KMS-11 (cell line): ENCODE measurements around the gene SLCO4A1.

ENCODE experiments used
- H2AFZ ChIP-seq: fragments of 200-600 bp; sonication (generic); 2 replicates; pipeline ENCODE4 v1.6.1; 2016; ENCODE audit warnings: antibody characterized with exemption, mixed run types, low read depth
- H3K27ac ChIP-seq: fragments of 200-600 bp; sonication (generic); 2 replicates; pipeline ENCODE4 v1.6.1; 2016; ENCODE audit warnings: mild to moderate bottlenecking, mixed run types
- H3K27me3 ChIP-seq: fragments of 200-600 bp; sonication (generic); 2 replicates; pipeline ENCODE4 v1.6.1; 2017; ENCODE audit warnings: mild to moderate bottlenecking, low read depth, mixed run types, moderate library complexity; ENCODE audit not compliant: insufficient read depth
- H3K36me3 ChIP-seq: fragments of 200-600 bp; sonication (generic); 2 replicates; pipeline ENCODE4 v1.6.1; 2017; ENCODE audit warnings: mild to moderate bottlenecking, mixed run types; ENCODE audit not compliant: insufficient read depth
- H3K4me1 ChIP-seq: fragments of 200-600 bp; sonication (generic); 2 replicates; pipeline ENCODE4 v1.6.1; 2016; ENCODE audit warnings: mild to moderate bottlenecking, low read depth, mixed run types; ENCODE audit not compliant: poor library complexity, severe bottlenecking
- H3K4me2 ChIP-seq: fragments of 200-600 bp; sonication (generic); 2 replicates; pipeline ENCODE4 v1.7.0; 2016; ENCODE audit warnings: mild to moderate bottlenecking, mixed run types
- H3K4me3 ChIP-seq: fragments of 200-600 bp; sonication (generic); IDR thresholded peaks from 2 replicates; pipeline ENCODE4 v1.6.1; 2017; ENCODE audit warnings: low read depth, low read length, mixed read lengths; ENCODE audit not compliant: insufficient read depth
- H3K79me2 ChIP-seq: fragments of 200-600 bp; sonication (generic); 2 replicates; pipeline ENCODE4 v1.6.1; 2016; ENCODE audit warnings: low read depth, mixed run types; ENCODE audit not compliant: insufficient read depth
- H3K9ac ChIP-seq: fragments of 200-600 bp; sonication (generic); 2 replicates; pipeline ENCODE4 v1.6.1; 2016; ENCODE audit warnings: mild to moderate bottlenecking, mixed run types
- H4K20me1 ChIP-seq: fragments of 200-600 bp; sonication (generic); 2 replicates; pipeline ENCODE4 v1.6.1; 2016; ENCODE audit warnings: mild to moderate bottlenecking, mixed run types; ENCODE audit not compliant: insufficient read depth
- CTCF ChIP-seq: fragments of 200-600 bp; sonication (generic); conservative IDR thresholded peaks from 2 replicates; pipeline ENCODE4 v1.6.1; 2017; ENCODE audit warnings: low read depth, mild to moderate bottlenecking, antibody characterized with exemption, low read length, moderate library complexity, mixed read lengths

SLCO4A1 gene

GRCh38 chr20:62641321-62642050, 817 bp upstream of the SLCO4A1 start:
- no peak for TF ChIP-seq CTCF
- peak overlapping the region; percentile 37 for H3K27ac ChIP-seq
- peak overlapping the region; percentile 80 for H3K9ac ChIP-seq
- peaks cover 32% of the 10 kb centered on the region for H3K27me3 ChIP-seq
- peaks cover 37% of the 10 kb centered on the region for H3K79me2 ChIP-seq
- H4K20me1 ChIP-seq = 0 out of 2 replicates have a peak, but pooled peaks cover 9% of the 10 kb centered on the region
- no peak overlapping the region for H3K4me3 ChIP-seq
- peaks cover 35% of the 10 kb centered on the region for H3K4me1 ChIP-seq
- H2AFZ ChIP-seq = peak overlapping the region; percentile 79
- H3K4me2 ChIP-seq = peak overlapping the region; percentile 94
- no peaks in the 10 kb centered on the region for H3K36me3 ChIP-seq

- Histone ChIP-seq H3K27ac (peak overlapping the region; percentile 34), H2AFZ (peak overlapping the region; percentile 79), H3K79me2 (peaks cover 51% of the 10 kb centered on the region)
These were observed 590 bp downstream of the SLCO4A1 start for GRCh38 chr20:62642666-62643520.

GRCh38 chr20:62643521-62644043, 1.3 kb downstream of the SLCO4A1 start:
- peaks cover 21% of the 10 kb centered on the region for H3K27me3 ChIP-seq

More at GRCh38 chr20:62642666-62643520, 590 bp downstream of the SLCO4A1 start:
- no peak overlapping the region for H3K4me3 ChIP-seq
- H3K36me3 ChIP-seq = no peaks in the 10 kb centered on the region
- no peak for TF ChIP-seq CTCF
- H3K4me1 ChIP-seq = peaks cover 47% of the 10 kb centered on the region
- 0 out of 2 replicates have a peak, but pooled peaks cover 9% of the 10 kb centered on the region for H4K20me1 ChIP-seq
- peak overlapping the region; percentile 94 for H3K4me2 ChIP-seq
- H3K9ac ChIP-seq = peak overlapping the region; percentile 80
- peaks cover 22% of the 10 kb centered on the region for H3K27me3 ChIP-seq

More at GRCh38 chr20:62643521-62644043, 1.3 kb downstream of the SLCO4A1 start:
- no peak overlapping the region for H3K27ac ChIP-seq
- H4K20me1 ChIP-seq = 0 out of 2 replicates have a peak, but pooled peaks cover 9% of the 10 kb centered on the region
- H3K9ac ChIP-seq = peak overlapping the region; percentile 80; the same call in 1 of the 2 replicates
- H3K4me2 ChIP-seq = peak overlapping the region; percentile 94
- peaks cover 54% of the 10 kb centered on the region for H3K4me1 ChIP-seq
- H3K36me3 ChIP-seq = no peaks in the 10 kb centered on the region
- no peak for TF ChIP-seq CTCF
- H3K79me2 ChIP-seq = peaks cover 58% of the 10 kb centered on the region
- H3K4me3 ChIP-seq = no peak overlapping the region
- no peak overlapping the region for H2AFZ ChIP-seq
